ENCODE results near the gene RAB13. TPM values are rescaled to one million over a fixed set of nuclear protein-coding genes. Genes with fewer than 3 reads are reported as not detected.

The RAB13 gene
- total and polyA plus RNA-seq, 2 of the 4 experiments (the other 2 are of a cell fraction): 42.3 to 249 TPM

DNA sequence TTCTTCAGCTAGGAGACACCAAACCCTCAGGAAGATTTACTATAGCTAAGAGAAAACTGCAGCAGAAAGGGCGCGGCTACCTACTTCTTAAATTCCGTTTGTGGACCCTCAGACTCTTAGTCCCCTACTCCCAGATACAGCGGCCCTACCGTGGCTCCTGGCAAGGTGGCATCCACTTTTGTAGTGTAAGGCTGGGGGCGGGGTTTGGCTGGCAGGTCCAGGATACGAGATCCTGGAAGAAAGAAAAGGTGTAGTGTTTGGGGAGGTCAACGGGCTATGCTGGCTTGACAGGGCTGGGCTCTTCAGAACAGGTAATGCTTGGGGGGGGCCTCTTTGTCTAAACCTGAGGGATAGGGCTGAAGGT, 18.2 kb downstream of the RAB13 start (continued):
- no peak for TF ChIP-seq POLR2A (IDR thresholded peaks at IDR 0.05; ENCODE audit: low read depth, low read length)

DNA sequence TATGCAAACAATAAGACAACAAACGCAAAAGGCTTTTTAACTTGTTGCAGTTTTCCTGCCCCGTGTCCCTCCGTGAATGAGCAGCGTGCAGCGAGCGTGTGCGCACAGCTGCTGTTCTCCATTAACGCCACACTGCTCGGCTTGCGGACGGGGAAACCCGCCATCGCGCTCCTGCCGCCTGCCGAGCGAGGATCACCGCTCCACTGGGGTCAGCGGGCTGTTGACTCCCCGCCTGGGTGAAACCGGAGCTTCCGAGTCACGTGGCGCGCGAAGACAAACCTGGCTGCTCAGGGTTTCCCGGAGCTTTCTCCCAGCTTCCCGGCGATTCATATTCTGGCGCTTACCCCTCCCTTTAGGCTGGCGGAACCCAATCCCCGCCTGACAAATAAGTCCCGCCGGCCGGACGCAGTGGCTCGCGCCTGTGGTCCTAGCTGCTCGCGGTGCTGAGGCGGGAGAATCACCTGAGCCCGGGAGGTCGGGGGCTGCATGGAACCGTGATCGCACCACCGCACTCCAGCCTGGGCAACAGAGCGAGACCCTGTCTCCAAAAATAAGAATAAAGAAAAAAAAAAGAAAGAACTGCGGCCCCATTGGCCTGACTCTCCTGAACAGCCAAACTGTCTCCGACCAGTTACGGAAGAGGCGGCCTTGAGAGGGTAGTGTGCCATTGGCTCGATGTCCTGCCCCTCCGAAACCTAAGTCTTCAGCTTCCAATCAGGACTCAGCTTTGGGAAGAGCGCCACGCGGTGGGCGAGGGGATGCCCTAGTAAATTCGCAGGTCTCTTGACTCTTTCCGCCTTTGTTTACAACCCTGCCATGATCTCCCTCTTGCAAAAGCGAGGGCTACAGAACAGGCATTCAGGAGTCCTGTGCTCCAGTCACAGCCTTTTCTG, 18.8 kb downstream of the RAB13 start, which contains the start of gene CREB3L4:
TSS of gene CREB3L4 (plus strand) at position 796 of the 893 bp plus-strand sequence. CDS start 624 bp downstream, outside the sequence.
- peak within 1 kb of the TSS; percentile 73 for H2AK5ac ChIP-seq (ENCODE audit: low read depth, low read length)
- H4K5ac ChIP-seq (ENCODE audit: low read depth, low read length): peak within 1 kb of the TSS; percentile 46
- peak within 1 kb of the TSS; percentile 25 to 93 for H4K8ac ChIP-seq (ENCODE audit: low read depth in 2 of 2, low read length in 2 of 2)
- 0% methylated on average over 34 of the region's 60 CpGs; no CpG with 5 or more reads in 1 of the 2 experiments for WGBS, 2 experiments (ENCODE audit: extremely low coverage in 2 of 2, insufficient read length in 1 of 2)
- H3K9ac ChIP-seq (ENCODE audit: low read depth, low read length): peak within 1 kb of the TSS; percentile 82
- peak within 1 kb of the TSS; percentile 80 for H3K4ac ChIP-seq (ENCODE audit: low read depth, low read length)
- H3K56ac ChIP-seq (ENCODE audit: extremely low read depth, insufficient read depth, low read length): peak within 1 kb of the TSS; percentile 46
- in situ Hi-C loops (cut with MboI; ENCODE audit: low sequenced_read_pairs) (loop anchor here (25.0 kb wide), 1 partner anchor 430 kb away; the partner anchor contains the start of genes S100A3, S100A4, S100A5 and S100A6), dilution Hi-C loops (cut with HindIII; ENCODE audit: low sequenced_read_pairs, unreplicated experiment) (no loop called here), intact Hi-C loops (cut with micrococcal nuclease) (no loop called here)
- H3K9me3 ChIP-seq (ENCODE audit: control insufficient read depth, insufficient read depth, low read length): no peaks in the 10 kb centered on the region
- DNase-seq (peak; percentile 98), ATAC-seq (ENCODE audit: low read depth) (peak; percentile 83)
- peak within 1 kb of the TSS; percentile 66 for H3K14ac ChIP-seq (replicated peaks; ENCODE audit: low read depth, low read length)
- H3K27ac ChIP-seq (ENCODE audit: insufficient read depth, low read length): peak within 1 kb of the TSS; percentile 77
- POLR2A ChIA-PET (ENCODE audit: unreplicated experiment): interaction anchor here (1.3 to 1.5 kb wide), 3 partner anchors 10 to 44 kb away, joined by 3 to 5 read pairs (median 3); partner anchors contain the start of genes JTB and RPS27
- peak within 1 kb of the TSS; percentile 76 for H2BK5ac ChIP-seq (ENCODE audit: low read depth, low read length, poor library complexity, severe bottlenecking)
- peak within 1 kb of the TSS; percentile 88 for H2AK9ac ChIP-seq (replicated peaks; ENCODE audit: low read depth, low read length, poor library complexity)
- no peak within 1 kb of the TSS for H2BK20ac ChIP-seq (ENCODE audit: low read depth, low read length)
- H3K23ac ChIP-seq (ENCODE audit: low read depth, low read length): peak within 1 kb of the TSS; percentile 70
- H2BK15ac ChIP-seq (ENCODE audit: low read depth, low read length): no peak within 1 kb of the TSS
- H3K4me1 ChIP-seq (ENCODE audit: control insufficient read depth, insufficient read depth, low read length): peaks cover 3% of the 10 kb centered on the region; the same call in 1 of the 2 replicates
- peak within 1 kb of the TSS; percentile 59 for H3K4me3 ChIP-seq (ENCODE audit: insufficient read depth, low read depth, low read length)
- H3K9me1 ChIP-seq (ENCODE audit: insufficient read depth, low read length): peaks cover 7% of the 10 kb centered on the region; the same call in 1 of the 2 replicates
- H3K4me2 ChIP-seq (ENCODE audit: low read depth, low read length): peak within 1 kb of the TSS; percentile 87
- H3K27me3 ChIP-seq (ENCODE audit: control insufficient read depth, insufficient read depth, low read length): no peaks in the 10 kb centered on the region
- BruUV-seq (replicated peaks): no TSS peak
- CTCF ChIA-PET: interaction anchor here (0.6 to 1.2 kb wide), 9 partner anchors 8 to 205 kb away, joined by 3 to 4 read pairs (median 3); partner anchors contain the start of genes JTB and RAB13
- H3K18ac ChIP-seq (ENCODE audit: low read depth, low read length): peak within 1 kb of the TSS; percentile 32; the same call in 1 of the 2 replicates
- H4K91ac ChIP-seq (ENCODE audit: insufficient read depth, low read depth, low read length): peak within 1 kb of the TSS; percentile 69
- peaks cover 5 to 45% of the 10 kb centered on the region in 2 experiments; a peak in 3 of 4 replicates for H3K79me1 ChIP-seq (ENCODE audit: low read depth in 1 of 2, low read length in 2 of 2)
- peaks cover 3% of the 10 kb centered on the region; the same call in 1 of the 2 replicates for H4K20me1 ChIP-seq (ENCODE audit: insufficient read depth, low read length)
- H2BK120ac ChIP-seq (ENCODE audit: low read depth, low read length): peak within 1 kb of the TSS; percentile 21; the same call in 1 of the 2 replicates
- no peaks in the 10 kb centered on the region for H3K36me3 ChIP-seq (ENCODE audit: control insufficient read depth, insufficient read depth, low read length)
- H2AFZ ChIP-seq (replicated peaks; ENCODE audit: low read length, poor library complexity): peak within 1 kb of the TSS; percentile 90
- TF ChIP-seq FOS (IDR thresholded peaks at IDR 0.05; ENCODE audit: low read depth, low read length): peak; percentile 61; the same call in 1 of the 2 replicates
- TF ChIP-seq SMC3 (IDR thresholded peaks at IDR 0.05; ENCODE audit: low read depth, low read length): no peak
- TF ChIP-seq BHLHE40 (IDR thresholded peaks at IDR 0.05; ENCODE audit: low read depth, low read length): peak; percentile 56; the same call in 1 of the 2 replicates
- peak; percentile 19; the same call in 1 of the 2 replicates for TF ChIP-seq RAD21 (IDR thresholded peaks at IDR 0.05; ENCODE audit: low read length)
- TF ChIP-seq CEBPB (IDR thresholded peaks at IDR 0.05; ENCODE audit: low read depth, low read length): no peak
- TF ChIP-seq, protein P1, sequence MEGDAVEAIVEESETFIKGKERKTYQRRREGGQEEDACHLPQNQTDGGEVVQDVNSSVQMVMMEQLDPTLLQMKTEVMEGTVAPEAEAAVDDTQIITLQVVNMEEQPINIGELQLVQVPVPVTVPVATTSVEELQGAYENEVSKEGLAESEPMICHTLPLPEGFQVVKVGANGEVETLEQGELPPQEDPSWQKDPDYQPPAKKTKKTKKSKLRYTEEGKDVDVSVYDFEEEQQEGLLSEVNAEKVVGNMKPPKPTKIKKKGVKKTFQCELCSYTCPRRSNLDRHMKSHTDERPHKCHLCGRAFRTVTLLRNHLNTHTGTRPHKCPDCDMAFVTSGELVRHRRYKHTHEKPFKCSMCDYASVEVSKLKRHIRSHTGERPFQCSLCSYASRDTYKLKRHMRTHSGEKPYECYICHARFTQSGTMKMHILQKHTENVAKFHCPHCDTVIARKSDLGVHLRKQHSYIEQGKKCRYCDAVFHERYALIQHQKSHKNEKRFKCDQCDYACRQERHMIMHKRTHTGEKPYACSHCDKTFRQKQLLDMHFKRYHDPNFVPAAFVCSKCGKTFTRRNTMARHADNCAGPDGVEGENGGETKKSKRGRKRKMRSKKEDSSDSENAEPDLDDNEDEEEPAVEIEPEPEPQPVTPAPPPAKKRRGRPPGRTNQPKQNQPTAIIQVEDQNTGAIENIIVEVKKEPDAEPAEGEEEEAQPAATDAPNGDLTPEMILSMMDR (conservative IDR thresholded peaks at IDR 0.05; ENCODE audit: low read depth, low read length): peak; percentile 60
- TF ChIP-seq MAZ (IDR thresholded peaks at IDR 0.05; ENCODE audit: borderline replicate concordance, low read depth, low read length): peak; percentile 66; the same call in 1 of the 2 replicates
- no peak for TF ChIP-seq RFX5 (IDR thresholded peaks at IDR 0.05; ENCODE audit: low read depth, low read length)
- no peak for TF ChIP-seq NFE2L2 (IDR thresholded peaks at IDR 0.05; ENCODE audit: low read depth, low read length)
- TF ChIP-seq, protein P2, sequence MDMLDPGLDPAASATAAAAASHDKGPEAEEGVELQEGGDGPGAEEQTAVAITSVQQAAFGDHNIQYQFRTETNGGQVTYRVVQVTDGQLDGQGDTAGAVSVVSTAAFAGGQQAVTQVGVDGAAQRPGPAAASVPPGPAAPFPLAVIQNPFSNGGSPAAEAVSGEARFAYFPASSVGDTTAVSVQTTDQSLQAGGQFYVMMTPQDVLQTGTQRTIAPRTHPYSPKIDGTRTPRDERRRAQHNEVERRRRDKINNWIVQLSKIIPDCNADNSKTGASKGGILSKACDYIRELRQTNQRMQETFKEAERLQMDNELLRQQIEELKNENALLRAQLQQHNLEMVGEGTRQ (IDR thresholded peaks at IDR 0.05; ENCODE audit: low read depth, low read length): peak; percentile 95
- no peak for TF ChIP-seq MAFK (IDR thresholded peaks at IDR 0.05; ENCODE audit: low read depth, low read length)
- peak; percentile 66; the same call in 1 of the 2 replicates for TF ChIP-seq POLR2A (IDR thresholded peaks at IDR 0.05; ENCODE audit: low read depth, low read length)
